Adipose tissue (tissue), 3 donors: Measurements from ENCODE around the gene PARP14. TPM values are rescaled to one million over a fixed set of nuclear protein-coding genes. Genes with fewer than 3 reads are reported as not detected.
A peak's percentile ranks its signal among the peaks of the same experiment; 100 is the strongest.
"Not testable (repeated sequence)": the region's sequence is repeated elsewhere in the genome, so short reads cannot be mapped to it uniquely, and the experiment has no call there.

Experiments
- H3K27ac ChIP-seq: one replicate; pipeline ENCODE4 v1.5.1; 2013; ENCODE audit warnings: low read depth, low read length
- WGBS, 3 donors: extraction: QIAGEN DNeasy Blood & Tissue Kit; methylation state at CpG; one replicate each; pipeline ENCODE4 v1.1.7; 2013; 5-methylcytosine and 5-hydroxymethylcytosine counted together
- polyA plus RNA-seq, 3 donors: library from polyadenylated mRNA; stranded (reverse); fragments of 200-250 nt; gene quantifications; one replicate each; pipeline ENCODE4 v1.2.3, GENCODE V29; 2013
- donor health status: healthy with polysubstance abuse.
- donor health status: Bipolar disorder and iron deficiency.
- donor health status: healthy.

The PARP14 gene
- polyA plus RNA-seq, 3 donors, result 4.3 to 14.3 (median 9.4) TPM

GRCh38 chr3:122676759-122677158, 3.9 kb upstream of the PARP14 start:
- 35 to 83% (median 73%) methylated on average over 2 of the region's 2 CpGs for WGBS, 3 donors
- no peak overlapping the region for H3K27ac ChIP-seq

GRCh38 chr3:122677216-122677615, 3.4 kb upstream of the PARP14 start:
- 31 to 81% (median 73%) methylated on average over 1 of the region's 1 CpG for WGBS, 3 donors

GRCh38 chr3:122678506-122678905, 2.1 kb upstream of the PARP14 start:
- H3K27ac ChIP-seq, result no peak overlapping the region
- 46 to 87% (median 49%) methylated on average over 5 of the region's 5 CpGs for WGBS, 3 donors

More at GRCh38 chr3:122677216-122677615, 3.4 kb upstream of the PARP14 start:
- no peak overlapping the region for H3K27ac ChIP-seq

- 6 to 10% (median 8%) methylated on average over 16 of the region's 16 CpGs for WGBS, 3 donors
- H3K27ac ChIP-seq, result peak overlapping the region; percentile 70
Observed at GRCh38 chr3:122679085-122679881, 1.4 kb upstream of the PARP14 start.

- H3K27ac ChIP-seq, result peak overlapping the region; percentile 70
- 23 to 30% (median 24%) methylated on average over 10 of the region's 10 CpGs for WGBS, 3 donors
Observed at GRCh38 chr3:122679882-122680474, 661 bp upstream of the PARP14 start.

GRCh38 chr3:122681284-122681973, 790 bp downstream of the PARP14 start:
- 17 to 32% (median 17%) methylated on average over 20 to 24 of the region's 24 CpGs for WGBS, 3 donors
- H3K27ac ChIP-seq, result no peak overlapping the region

- no peak overlapping the region for H3K27ac ChIP-seq
Observed at GRCh38 chr3:122681974-122682409, 1.4 kb downstream of the PARP14 start.

GRCh38 chr3:122682778-122683411, 2.3 kb downstream of the PARP14 start:
- not testable (repeated sequence) for H3K27ac ChIP-seq
- 79 to 93% (median 81%) methylated on average over 11 of the region's 11 CpGs for WGBS, 3 donors

More at GRCh38 chr3:122681974-122682409, 1.4 kb downstream of the PARP14 start:
- WGBS, 3 donors, result 52 to 90% (median 59%) methylated on average over 3 of the region's 3 CpGs

GRCh38 chr3:122687298-122687697, 6.7 kb downstream of the PARP14 start:
- 78 to 94% (median 81%) methylated on average over 2 of the region's 2 CpGs for WGBS, 3 donors
- H3K27ac ChIP-seq, result no peak overlapping the region

- H3K27ac ChIP-seq, result no peak overlapping the region
- 71 to 93% (median 84%) methylated on average over 4 of the region's 4 CpGs for WGBS, 3 donors
Observed at GRCh38 chr3:122688996-122689395, 8.4 kb downstream of the PARP14 start.

GRCh38 chr3:122689587-122689986, 8.9 kb downstream of the PARP14 start:
- 88 to 94% (median 93%) methylated on average over 2 of the region's 2 CpGs for WGBS, 3 donors
- H3K27ac ChIP-seq, result no peak overlapping the region

- no peak overlapping the region for H3K27ac ChIP-seq
- WGBS, 3 donors, result 92 to 98% (median 97%) methylated on average over 1 of the region's 1 CpG
Observed at GRCh38 chr3:122690096-122690495, 9.5 kb downstream of the PARP14 start.

GRCh38 chr3:122691195-122691594, 10.6 kb downstream of the PARP14 start:
- whole genome bisulfite sequencing, 3 donors, result 56 to 96% (median 91%) methylated on average over 4 of the region's 4 CpGs
- no peak overlapping the region for H3K27ac ChIP-seq

GRCh38 chr3:122692674-122693073, 12.0 kb downstream of the PARP14 start:
- WGBS, 3 donors, result 37 to 87% (median 83%) methylated on average over 3 of the region's 3 CpGs
- no peak overlapping the region for H3K27ac ChIP-seq

- 82 to 85% (median 84%) methylated on average over 7 of the region's 7 CpGs for WGBS, 3 donors
- H3K27ac ChIP-seq, result no peak overlapping the region
Observed at GRCh38 chr3:122694966-122695365, 14.3 kb downstream of the PARP14 start.

GRCh38 chr3:122695927-122696561, 15.4 kb downstream of the PARP14 start:
- H3K27ac ChIP-seq, result no peak overlapping the region

- no peak overlapping the region for H3K27ac ChIP-seq
- 73 to 80% (median 77%) methylated on average over 2 of the region's 2 CpGs for WGBS, 3 donors
Observed at GRCh38 chr3:122697952-122698620, 17.4 kb downstream of the PARP14 start.

GRCh38 chr3:122700193-122700592, 19.6 kb downstream of the PARP14 start:
- 79 to 94% (median 92%) methylated on average over 2 of the region's 2 CpGs for WGBS, 3 donors
- no peak overlapping the region for H3K27ac ChIP-seq
